HG03139 (cell line): ENCODE measurements around the gene C10orf95.
"Not testable (repeated sequence)": the region's sequence is repeated elsewhere in the genome, so short reads cannot be mapped to it uniquely, and the experiment has no call there.

ENCODE experiments used
- ATAC-seq: cut with Tn5 transposase; IDR thresholded peaks from one replicate; pipeline ENCODE4 v1.9.1; 2021; ENCODE audit not compliant: unreplicated experiment

The C10orf95 gene, protein sequence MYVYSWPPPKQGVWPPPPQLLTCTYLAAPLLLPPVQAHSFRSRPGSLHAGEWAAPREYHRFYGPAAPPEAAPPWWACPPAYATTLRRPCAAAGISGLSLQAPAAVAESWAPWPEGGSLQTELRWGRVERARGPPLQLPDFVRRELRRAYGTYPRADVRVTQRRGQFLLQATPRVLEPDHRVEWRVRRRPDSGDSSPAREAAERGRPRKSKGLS

DNA sequence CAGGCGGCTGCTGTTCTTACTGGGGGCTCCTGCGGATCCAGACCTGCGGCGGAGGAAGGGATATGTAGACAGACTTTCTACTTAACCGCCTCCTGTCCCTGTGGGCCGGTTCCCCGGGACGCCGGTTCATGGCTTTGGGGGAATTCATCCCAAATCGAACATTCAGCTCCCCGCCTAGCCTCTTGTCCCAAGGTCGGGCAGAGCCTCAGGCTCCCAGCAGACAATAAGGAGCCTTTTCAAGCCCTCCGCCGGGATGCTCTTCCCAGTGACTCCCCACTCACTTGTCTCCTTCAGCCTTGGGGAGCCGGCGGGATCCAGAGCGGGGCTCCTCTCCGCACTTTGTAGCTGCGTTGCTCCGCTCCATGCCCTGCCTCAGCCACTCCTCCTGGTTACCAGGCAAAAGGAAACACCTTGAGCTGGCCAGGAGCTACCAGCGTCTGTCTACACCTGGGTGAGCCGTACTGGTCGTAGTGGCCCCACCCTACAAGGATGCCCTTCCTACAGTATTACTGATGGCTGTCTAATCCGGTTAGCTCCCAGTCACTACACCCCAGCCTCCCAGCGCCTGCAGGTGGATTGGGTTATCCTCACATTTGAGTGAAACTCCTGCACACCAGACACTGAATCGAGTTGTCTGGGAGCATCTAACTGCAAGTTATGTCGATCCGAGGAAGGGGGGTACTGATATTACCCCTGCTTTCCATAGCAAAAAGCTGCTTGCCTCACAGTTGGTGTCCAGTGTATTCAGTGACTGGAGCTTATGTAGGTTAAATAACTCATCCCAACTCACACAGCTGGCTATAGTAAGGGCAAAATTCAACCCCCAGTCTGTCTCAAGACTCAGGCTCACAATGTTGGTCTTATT is at the start of gene C10orf95:
Gene C10orf95 (minus strand): TSS at position 439 of the 865 bp plus-strand sequence. CDS start 450 bp downstream, outside the sequence.
- ATAC-seq: no peak

DNA sequence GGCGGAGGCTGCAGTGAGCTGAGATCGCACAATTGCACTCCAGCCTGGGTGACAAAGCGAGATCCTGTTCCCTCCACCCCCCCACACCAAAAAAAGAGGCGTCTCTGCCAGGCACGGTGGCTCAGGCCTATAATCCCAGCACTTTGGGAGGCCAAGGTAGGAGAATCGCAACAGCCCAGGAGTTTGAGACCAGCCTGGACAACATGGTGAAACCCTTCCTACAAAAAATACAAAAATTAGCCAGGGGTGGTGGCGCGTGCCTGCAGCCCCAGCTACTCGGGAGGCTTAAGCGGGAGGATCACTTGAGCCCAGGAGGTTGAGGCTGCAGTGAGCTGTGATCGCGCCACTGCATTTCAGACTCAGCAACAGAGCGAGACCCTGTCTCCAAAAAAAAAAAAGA is 49.3 kb upstream of the C10orf95 start:
- not testable (repeated sequence) for ATAC-seq

DNA sequence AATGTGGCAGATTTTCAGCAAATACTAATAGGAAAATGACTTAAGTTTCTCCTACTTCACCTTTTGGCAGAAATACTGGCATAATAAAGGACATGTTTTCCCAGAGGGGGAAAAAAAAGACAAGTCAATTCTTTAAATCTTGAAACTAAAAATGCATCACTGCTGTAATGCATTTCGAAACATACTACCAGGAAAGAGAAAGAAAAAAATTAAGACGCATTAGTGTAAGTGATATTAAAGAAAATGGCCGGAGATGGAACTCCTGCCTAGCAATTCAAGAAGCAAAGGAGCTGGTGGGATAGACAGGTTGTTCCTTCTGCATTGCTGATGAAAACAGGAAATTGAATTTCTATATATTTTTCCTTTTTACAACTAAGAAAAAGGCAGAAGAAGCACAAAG is 48.0 kb upstream of the C10orf95 start:
- ATAC-seq: no peak

DNA sequence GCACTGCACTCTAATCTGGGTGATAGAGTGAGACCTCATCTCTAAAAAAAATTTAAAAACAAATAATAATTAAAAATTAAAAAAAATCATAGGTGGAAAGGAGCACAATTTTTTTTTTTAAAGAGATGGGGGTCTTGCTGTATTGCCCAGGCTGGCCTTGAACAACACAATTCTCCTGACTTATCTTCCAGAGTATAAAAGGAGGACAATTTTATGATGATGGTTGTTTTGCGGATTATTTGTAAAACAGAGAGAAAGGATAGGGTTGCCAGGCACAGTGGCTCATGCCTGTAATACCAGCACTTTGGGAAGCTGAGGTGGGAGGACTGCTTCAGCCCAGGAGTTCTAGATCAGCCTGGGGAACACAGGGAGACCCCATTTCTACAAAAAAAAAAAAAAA is 46.2 kb upstream of the C10orf95 start:
- no peak for ATAC-seq

DNA sequence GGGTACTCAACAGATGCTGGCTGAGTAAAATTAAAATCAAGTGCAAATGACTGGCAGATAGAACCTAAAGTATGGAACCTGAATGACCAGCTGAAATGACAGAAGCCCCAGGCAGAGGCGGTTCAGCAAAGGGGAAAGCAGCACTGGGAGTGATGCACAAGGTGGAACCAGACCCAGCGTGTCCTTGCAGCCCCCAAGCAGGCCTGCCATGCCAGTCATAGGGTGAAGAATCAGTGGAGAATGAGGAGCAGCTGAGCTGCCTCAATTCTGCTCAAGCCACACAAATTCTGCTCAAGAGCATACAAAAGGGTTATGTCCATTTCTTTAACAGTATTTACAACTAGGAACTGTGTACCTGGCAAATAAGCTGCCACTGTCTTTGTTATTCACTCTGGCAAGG is 42.4 kb upstream of the C10orf95 start:
- ATAC-seq: no peak

DNA sequence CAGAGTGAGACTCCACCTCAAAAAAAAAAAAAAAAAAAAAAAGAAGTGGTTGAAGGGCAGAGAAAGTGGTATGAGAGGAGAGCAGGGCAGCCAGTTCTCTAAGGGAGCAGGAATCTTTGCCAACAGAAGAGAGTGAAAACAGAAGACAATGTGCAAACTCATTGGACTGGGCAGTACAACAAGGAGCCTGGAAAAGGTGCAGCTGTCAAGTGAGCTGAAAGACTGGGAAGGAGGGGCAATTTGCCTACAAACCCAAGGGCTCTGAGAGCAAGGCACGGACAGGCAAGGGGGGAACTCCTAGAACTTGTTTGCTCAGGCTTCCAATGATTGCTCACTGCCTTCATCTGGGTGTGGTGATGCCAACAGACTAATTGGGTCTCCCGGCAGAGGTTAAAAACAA is 41.6 kb upstream of the C10orf95 start:
- no peak for ATAC-seq

DNA sequence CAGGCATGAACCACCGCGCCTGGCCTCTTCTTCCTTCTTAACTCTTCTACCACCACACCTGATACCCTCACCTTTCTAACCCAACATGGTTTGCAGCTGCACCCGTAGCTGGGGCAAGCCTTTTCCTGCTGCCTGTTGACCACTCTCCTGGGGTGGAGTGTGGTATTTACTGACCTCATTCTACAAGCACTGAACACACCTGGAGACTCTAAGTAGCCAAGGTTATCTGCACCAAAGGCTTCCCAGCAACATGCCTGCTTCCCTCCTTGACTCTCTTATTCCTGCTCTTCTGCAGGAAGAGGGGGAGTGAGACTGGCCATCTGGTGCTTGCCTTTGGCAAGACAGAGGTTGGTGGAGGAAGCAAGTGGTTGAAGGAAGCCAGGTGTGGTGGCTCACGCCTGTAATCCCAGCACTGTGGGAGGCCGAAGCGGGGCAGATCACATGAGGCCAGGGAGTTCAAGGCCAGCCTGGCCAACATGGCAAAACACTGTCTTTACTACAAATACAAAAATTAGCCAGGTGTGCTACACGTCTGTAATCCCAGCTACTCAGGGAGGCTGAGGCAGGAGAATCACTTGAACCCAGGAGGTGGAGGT is 41.1 kb upstream of the C10orf95 start:
- no peak for ATAC-seq

DNA sequence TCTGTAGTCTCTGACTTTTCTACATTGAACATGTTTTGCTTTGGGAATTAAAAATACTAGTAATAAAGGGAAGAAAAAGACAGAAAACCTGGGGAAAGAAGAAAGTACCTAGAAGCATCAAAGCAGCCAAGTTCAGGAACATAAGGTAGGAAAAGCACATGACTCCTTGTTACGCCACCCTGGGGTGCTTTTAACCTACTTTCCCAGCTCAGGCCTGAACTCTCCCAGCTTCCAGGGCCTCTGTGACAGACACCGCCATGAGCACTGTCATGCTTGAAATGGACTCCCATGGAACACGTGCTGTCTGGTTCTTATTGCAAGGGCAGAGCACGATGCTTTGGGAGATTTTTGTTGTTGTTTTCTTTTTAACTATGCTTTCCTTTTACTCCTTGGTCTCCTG is 39.8 kb upstream of the C10orf95 start:
- ATAC-seq: no peak

DNA sequence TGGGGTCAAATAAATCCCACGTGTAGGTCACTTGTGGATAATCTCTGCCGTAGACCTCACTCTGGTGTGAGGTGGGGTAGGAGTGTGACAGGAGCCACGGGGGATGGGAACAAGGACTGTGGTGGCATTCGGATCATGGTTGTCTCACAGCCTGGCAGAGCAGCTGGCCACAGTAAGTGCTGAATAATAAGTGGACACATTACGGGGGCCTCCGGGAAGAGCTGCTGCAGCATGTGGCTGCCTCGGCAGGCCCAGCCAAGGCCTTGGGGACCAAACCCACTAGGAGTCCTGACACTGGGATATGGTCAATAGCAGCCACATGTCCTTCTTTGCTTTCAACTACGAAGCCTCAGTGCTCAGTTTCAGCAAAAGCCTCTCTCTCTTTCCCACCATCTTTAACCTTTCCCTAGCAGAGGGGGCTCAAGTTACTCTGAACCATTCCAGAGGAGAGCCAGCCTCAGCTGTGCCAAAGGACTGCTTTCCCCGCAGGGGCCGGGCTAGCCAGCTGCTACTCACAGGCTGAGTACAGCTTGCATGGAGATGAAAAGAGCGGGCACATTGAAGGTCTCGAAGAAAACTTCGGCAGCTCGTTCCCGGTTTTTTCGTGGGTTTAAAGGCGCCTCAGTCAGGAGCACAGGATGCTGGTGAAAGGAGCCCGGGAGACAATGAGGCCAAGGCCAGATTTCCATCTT is 33.9 kb upstream of the C10orf95 start:
- no peak for ATAC-seq

DNA sequence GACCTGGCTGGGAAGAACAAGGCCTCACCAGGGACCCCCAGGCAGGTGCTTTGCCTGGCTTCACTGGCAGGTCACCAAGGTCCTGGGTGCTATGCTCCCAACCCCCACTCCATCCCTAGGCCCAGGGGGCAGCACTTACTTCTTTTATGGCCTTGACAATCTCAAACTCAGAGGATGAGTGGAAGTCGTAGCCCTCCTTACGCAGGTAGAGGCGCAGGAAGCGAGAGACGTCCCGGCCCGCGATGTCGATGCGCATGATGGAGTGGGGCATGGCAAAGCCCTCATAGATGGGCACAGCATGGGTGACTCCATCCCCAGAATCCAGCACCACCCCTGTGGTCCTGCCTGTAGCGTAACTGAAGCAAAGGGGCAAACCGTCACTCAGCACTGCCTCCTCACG is 32.7 kb upstream of the C10orf95 start:
- no peak for ATAC-seq

DNA sequence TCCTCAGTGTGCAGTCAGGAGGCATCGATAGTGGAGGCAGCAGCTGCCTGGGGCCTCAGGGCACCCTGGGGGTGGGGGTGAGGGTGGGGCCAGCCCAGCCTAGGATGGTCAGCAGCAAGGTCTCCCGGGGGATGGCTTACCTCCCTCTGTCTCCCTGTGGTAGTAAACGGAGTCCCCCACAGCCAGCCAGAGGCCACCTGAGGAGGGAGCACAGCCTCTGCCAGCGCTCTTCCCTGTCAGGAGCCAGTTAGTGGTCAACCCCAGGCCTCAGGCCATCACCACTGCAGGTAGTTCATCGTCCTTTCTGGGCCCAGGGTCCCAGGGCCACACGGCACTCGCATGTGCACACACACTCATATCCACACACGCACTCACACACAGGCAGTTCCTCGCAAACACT is 29.1 kb upstream of the C10orf95 start:
- no peak for ATAC-seq

DNA sequence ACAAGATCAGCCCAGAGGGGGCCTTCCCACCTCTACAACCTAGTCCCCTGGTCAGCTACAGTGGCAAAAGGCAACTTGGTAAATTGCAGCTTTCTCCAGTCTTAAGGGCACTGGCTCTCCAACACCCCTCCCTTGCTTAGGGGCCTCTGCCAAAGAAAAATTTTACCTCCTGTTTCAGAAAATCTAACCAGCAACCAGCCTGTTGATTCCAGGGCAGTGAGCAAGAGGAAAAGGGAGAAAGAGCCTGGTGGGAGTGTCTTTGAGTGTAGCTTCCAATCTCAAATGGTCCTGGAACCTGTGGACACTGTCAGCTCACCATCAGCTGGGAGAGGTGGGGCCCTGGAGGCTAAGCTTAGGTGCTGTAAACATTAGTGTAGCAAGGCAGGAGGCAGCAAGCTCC is 28.3 kb upstream of the C10orf95 start:
- no peak for ATAC-seq

DNA sequence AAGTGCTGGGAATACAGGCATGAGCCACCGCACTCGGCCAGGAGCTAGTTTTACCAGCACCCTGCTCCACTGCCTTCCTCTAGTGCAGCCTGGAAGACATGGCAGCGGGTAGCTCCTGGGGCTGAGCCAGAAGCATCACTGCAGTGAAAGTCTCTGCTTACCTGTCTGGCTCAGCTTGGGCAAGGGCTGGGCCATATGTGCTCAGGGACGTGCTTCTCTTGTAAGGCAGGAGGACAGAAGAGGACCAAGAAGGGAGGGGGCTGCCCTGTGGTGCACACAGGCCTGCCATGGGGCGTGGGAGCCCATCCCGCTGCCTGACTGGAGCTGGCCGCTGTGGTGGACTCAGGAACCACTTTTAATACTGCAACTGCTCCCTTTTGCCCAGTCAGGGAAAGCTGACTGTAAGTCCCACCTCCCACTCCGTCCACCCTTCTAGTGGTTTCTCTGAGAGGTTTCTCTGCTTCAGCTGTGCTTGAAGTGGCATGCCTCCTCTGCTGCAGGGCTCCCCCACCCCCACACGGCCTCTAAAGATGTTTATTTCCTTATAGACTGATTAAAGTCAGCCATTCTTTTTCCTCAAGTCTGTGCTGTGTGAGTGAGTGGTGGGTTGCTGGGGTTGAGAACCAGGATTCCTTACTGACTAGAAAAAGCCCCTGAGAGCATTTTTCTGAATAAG is 25.3 kb upstream of the C10orf95 start:
- ATAC-seq: no peak

DNA sequence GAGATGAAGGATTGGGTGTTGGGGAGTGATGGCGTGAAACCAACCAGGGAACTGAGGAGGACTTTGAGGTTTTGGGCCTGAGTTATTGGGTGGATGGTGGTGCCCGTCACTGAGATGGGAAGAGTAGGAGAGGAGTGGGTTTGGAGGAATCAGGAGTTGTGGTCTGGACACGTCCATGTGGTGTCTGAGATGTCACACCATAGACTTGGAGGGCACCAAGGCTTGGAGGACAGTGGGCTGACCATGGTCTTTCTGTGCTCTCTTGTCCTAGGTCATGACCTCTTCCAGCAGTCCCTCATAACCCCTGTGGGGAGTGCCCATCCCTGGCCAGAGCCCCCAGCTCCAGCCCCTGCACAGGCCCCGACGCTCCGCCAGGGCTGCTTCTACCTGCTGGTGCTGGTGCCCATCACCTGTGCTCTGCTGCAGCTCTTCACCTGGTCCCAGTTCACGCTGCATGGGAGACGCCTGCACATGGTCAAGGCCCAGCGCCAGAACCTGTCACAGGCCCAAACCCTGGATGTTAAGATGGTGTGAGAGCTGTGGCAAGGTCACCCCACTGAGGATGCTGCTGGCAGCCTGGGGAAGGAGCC is 24.2 kb upstream of the C10orf95 start:
- ATAC-seq: no peak

DNA sequence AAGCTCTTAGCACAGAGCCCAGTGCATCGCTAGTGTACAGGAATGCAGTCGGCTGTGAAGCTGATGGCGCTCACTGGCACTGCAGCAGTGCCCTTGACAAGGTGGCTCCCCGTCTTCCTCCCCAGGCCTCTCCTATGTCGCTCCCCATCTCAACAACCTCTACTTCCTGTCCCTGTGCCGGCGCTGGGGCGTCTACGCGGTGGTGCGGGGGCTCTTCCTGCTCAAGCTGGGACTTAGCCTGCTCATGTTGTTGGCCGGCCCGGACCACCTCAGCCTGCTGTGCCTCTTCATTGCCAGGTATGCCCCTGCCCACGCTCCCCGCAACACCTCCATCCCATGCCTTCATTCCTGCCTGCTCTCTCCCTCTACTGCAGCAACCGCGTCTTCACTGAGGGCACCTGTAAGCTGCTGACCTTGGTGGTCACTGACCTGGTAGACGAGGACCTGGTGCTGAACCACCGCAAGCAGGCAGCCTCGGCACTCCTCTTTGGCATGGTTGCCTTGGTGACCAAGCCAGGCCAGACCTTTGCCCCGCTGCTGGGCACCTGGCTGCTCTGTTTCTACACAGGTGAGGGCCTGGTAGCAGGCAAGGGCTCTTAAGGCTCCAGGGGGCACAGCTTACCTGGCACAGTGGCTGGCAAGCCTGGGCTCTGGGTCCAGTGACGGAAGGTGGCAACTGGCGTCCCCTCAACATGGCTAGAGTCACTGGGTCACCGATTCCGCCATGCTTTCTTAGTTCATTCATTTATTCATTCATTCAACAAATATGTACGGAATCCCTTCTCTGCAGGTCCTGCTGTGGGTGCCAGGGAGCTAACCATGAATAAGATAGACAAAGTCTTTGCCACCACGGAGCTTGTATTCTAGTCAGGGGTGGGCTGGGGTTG is 22.3 kb upstream of the C10orf95 start:
- ATAC-seq: no peak

DNA sequence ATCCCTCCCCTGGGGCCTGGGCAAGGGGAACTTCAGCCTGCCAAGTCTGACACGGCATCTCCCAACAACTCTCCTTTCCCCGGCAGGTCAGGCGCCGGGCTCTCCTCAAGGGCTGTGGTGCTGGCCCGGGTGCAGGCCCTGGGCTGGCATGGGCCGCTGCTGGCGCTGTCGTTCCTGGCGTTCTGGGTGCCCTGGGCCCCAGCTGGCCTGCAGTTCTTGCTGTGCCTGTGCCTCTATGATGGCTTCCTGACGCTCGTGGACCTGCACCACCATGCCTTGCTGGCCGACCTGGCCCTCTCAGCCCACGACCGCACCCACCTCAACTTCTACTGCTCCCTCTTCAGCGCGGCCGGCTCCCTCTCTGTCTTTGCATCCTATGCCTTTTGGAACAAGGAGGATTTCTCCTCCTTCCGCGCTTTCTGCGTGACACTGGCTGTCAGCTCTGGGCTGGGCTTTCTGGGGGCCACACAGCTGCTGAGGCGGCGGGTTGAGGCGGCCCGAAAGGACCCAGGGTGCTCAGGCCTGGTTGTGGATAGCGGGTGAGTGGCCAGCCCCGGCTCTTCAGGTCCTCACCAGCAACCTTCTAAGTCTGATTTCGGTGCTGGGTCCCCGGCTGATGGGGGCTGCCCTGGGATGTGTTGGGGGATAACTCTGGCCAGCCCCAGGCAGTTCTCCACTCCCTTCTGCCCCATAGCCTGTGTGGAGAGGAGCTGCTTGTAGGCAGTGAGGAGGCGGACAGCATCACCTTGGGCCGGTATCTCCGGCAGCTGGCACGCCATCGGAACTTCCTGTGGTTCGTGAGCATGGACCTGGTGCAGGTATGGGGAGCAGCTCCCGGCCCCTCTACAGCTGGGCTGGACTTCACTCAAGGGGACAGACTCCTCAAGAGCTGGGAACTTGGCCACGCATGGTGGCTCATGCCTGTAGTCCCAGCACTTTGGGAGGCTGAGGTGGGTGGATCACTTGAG is 19.5 kb upstream of the C10orf95 start:
- no peak for ATAC-seq

DNA sequence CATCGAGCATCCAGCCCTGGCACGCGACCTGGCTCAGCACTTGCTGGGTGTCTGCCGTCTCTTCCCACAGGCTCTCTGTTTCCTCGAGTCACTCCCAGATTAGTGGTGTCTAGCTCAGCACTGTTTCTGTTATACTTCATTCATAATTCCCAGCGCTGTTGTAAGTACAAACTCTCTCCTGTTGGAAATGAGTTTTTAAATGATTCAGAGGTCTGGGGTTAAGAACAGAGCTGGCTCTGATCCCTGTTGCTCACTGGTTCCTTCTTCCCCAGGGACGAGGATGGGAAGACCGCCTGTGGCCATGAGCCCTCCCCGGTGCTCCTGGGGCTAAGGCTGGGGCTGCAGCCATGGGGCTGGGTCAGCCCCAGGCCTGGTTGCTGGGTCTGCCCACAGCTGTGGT is 17.3 kb upstream of the C10orf95 start:
- no peak for ATAC-seq

DNA sequence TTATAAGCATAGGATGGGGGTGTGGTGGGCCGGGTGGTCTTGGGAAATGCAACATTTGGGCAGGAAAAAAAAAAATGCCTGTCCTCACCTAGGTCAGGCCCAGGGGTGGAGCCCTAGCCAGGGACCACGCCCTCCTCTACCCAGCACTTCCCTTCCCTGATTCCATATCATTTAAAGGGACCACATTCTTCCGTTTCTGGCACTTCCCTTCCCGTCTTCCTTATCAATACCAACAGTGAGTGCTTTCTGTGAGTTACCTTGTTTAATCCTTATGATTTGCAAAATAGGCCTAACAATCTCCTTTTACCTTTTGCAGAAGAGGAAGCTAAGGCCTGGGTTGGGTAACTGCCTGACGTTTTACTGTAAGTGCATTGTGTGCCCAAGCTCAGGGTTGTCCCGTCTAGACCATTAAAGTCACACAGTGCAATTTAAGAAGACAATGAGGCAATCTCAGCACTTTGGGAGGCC is 16.7 kb upstream of the C10orf95 start:
- ATAC-seq: no peak
